Thyroid gland (tissue), 4 donors: ENCODE data around the gene CPXM2.

ENCODE experiments used
- CTCF ChIP-seq, 6 experiments: fragments of 200-600 bp in 3 of 6; fragments of 450-650 bp in 3 of 6; sonication (generic) in 3 of 6; IDR thresholded peaks; one replicate each; pipeline ENCODE4 v1.5.1; 2016 to 2019; ENCODE audit warnings: antibody characterized with exemption in 6 of 6, mild to moderate bottlenecking in 2 of 6, inconsistent platforms in 1 of 6, moderate library complexity in 1 of 6
- POLR2A ChIP-seq, 2 donors: fragments of 450-650 bp; IDR thresholded peaks; one replicate each; pipeline ENCODE4 v1.6.1; 2017; ENCODE audit warnings: antibody characterized with exemption in 2 of 2, mild to moderate bottlenecking in 2 of 2, moderate library complexity in 1 of 2

- TF ChIP-seq CTCF (IDR thresholded peaks at IDR 0.05) (no peak), POLR2A (IDR thresholded peaks at IDR 0.05) (no peak)
Observed at GRCh38 chr10:123748711-123749110, 142.9 kb downstream of the CPXM2 start.
